ENCODE results near the gene CYP4F3.
A peak's percentile ranks its signal among the peaks of the same experiment; 100 is the strongest.
"Not testable (repeated sequence)": the region's sequence is repeated elsewhere in the genome, so short reads cannot be mapped to it uniquely, and the experiment has no call there.

The CYP4F3 gene

DNA sequence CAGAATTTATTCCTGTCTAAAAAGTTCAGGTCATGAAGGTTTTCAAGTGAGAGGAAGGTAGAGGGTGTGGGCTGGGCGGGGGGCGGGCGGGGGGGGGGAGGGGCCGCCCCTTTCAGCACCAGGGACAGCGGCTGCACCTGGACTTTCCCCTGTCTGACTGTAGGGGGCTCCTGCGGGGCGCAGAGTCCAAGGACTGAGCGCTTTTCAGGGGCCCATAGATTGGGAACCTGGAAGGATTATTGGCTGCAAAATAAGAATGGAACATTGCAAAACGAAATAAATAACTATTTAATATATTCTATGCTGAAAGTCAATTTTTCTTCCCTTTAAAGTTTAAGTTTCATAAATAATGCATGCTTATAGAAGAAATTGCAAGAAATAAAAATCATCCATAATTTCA is 8.9 kb upstream of the CYP4F3 start:
- peak; percentile 54 for DNase-seq (ENCODE audit: low spot score)

DNA sequence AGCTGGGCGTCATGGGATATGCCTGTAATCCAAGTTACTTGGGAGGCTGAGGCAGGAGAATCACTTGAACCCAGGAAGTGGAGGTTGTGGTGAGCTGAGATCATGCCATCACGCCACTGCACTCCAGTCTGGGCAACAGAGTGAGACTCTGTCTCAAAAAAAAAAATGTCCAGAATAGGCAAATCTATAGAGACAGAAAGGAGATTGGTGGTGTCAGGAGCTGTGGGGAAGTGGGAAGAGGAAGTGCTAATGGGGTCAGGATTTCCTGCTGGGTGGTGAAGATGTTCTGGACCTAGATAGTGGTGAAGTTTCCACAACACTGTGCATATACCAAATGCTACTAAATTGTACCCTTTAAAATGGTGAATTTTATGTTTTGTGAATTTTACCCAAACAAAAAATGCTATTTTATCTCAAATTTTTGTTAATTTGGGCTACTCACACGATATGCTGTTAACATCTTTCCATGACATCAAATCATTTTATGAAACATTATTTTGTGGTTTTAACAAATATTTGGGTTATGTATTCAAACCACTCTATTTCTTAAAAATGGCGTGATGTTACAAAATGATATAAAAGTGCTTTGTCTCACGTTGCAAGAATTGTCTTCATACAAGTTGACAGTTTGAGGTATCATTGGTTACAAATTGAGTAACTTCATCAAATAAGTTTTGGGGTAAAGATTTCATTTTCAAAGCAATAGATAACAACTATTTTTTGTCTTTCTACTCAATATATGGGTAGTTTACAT is 7.4 kb upstream of the CYP4F3 start:
- no peak for DNase-seq (ENCODE audit: low spot score)

DNA sequence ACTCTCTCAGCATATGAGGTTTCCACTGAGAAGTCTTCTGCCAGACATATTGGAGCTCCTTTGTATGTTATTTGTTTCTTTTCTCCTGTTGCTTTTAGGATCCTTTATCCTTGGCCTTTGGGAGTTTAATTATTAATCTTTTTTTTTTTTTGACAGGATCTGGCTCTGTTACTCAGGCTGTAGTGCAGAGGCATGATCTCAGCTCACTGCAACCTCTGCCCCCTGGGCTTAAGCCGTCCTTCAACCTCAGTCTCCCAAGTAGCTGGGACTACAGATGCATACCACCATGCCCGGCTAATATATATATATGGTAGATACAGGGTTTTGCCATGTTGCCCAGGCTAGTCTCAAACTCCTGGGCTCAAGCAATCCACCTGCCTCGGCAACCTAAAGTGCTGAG is 6.6 kb upstream of the CYP4F3 start:
- no peak for DNase-seq (ENCODE audit: low spot score)

DNA sequence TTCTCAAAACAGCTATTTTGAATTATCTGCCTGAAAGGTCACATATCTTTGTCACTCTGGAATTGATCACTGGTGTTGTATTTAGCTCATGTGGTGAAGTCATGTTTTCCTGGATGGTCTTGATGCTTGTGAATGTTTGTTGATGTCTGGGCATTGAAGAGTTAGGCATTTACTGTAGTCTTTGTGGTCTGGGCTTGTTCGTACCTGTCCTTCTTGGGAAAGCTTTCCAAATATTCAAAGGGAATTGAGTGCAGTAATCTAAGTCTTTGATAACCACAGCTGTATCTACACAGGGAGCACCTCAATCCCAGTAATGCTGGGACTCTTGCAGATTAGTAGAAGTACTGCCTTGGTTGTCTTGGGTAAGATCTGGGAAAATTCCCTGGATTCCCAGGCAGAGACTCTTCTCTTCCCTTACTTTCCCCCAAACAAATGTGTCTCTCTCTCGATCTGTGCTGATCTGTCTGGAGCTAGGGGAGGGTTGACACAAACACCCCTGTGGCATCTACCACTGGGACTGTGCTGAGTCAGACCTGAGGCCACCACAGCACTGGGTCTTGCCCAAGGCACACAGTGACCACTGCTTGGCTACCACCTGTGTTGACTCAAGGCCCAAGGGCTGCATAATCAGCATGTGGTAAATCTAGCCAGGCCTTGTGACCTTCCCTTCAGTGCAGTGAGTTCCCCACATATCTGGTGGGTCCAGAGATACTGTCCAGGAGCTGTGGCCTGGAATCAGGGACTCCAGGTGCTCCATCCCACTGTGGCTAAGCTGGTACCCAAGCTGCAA is 5.5 kb upstream of the CYP4F3 start:
- no peak for DNase-seq (ENCODE audit: low spot score)

DNA sequence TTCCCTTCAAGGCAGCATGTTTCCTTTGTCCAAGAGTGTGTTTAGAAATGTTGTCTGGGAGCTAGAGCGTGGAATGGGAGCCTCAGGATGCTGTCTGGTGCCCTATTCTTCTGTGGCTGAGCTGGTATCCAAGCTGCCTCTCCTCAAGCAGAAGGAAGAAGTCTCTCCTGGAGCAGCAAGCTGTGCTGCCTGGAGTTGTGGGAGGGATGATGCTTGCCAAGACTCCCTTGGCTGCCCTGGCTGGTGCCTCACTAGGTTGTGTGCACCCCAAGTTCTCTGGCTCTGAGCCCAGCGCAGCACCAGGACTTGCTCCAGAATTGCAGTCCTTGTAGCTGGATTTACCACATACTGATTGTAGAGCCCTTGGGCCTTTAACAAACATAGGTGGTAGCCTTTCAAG is 4.7 kb upstream of the CYP4F3 start:
- DNase-seq (ENCODE audit: low spot score) = no peak

DNA sequence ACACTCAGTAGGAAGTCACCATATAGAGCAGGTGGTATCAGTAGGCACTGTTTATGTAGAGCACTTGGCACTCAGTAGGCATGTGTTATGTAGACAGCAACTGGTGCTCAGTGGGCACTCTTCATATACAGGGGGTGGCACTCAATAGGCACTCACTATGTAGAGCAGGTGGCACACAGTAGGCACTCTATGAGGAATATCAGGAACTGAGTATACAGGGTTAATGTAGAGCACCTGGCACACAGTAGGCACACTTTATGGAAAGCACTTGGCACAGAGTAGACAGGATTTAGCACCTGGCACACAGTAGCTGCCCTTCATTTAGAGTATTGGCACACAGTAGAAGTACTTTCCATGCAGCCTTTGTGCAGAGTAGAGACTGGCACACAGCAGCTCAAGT is 1.1 kb upstream of the CYP4F3 start:
- no peak for DNase-seq (ENCODE audit: low spot score)

DNA sequence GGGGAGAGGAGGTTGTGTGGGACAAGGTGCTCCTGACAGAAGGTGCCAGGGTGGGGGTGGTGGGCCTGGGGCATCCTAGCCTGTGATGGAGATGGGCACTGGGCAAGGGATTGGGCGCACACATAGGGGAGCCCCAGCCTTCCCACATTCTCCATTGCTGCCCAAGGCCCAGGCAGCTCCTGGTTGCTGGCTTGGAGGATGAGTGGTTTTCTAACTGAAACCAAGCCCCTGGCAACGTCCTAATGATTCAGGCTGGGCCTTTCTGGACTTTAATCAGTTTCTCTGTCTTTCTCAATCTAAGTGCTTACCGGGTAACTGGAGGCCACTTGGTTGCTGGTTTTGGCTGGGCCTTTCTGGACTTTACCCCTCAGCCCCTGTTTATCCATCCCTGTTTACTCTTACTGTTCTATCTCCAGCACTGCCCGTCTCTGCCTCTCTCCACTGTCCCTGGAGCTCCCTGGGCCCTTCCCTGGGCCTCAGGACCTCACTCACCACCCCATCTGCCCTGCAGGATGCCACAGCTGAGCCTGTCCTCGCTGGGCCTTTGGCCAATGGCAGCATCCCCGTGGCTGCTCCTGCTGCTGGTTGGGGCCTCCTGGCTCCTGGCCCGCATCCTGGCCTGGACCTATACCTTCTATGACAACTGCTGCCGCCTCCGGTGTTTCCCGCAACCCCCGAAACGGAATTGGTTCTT is 354 bp downstream of the CYP4F3 start:
- no peak for DNase-seq (ENCODE audit: low spot score)

DNA sequence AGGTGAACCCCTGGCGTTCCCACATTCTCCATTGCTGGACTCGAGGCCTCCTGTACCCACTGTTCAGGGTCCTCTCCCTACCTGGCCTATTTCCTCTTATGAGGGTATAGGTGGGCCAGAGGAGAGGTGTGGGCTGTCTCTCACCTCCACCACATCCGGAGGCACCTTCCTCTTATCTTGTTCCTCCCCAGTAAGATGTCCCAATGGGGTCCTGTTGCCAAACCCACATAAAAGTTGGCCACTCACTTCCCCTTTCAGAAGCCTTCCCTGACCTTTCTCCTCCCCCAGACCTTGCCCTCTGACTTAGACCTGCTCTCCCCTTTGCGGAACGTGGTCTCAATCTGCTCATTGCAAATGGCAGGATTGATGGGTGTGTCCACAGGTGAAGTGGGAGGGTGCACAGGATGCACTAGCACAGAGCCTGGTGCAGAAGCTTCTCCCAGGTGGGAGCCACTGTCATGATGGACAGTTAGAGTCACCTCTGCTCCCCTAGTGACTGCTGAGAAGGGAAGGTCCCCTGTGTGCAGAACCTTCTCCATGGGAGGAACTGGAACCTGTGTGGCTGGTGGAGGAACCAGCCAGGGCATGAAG is 1.3 kb downstream of the CYP4F3 start:
- no peak for DNase-seq (ENCODE audit: low spot score)

DNA sequence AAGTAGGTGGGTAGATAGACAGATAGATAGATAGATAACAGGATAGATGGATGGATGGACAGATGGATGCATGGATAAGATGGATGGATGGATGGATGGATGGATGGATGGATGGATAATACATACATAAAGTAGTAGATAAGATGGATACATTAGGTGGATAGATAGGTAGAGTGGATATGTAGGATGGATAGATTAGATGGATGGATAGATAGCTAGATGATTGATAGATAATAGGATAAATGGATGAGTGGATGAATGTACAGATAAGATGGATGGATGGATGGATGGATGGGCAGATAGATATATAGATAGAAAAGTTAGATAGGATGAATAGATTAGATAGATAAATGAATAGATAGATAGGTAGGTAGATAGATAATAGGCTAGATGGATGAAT is 2.1 kb downstream of the CYP4F3 start:
- DNase-seq (ENCODE audit: low spot score) = no peak

DNA sequence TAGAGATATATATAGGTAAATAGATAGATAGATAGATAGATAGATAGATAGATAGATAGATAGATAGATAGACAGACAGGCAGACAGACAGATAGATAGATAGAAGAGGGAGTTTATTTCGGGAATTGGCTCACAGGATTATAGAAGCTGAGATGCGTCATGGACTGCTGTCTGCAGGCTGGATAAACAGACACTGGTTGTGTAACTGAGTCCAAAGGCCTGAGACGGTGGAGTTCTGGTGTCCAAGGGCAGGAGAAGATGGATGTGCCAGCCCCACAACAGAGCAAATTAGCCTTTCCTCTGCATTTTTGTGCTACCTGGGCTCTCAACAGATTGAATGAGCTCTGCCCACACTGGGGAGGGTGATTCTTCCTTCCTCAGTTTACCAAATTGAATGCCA is 2.7 kb downstream of the CYP4F3 start:
- no peak for DNase-seq (ENCODE audit: low spot score)

DNA sequence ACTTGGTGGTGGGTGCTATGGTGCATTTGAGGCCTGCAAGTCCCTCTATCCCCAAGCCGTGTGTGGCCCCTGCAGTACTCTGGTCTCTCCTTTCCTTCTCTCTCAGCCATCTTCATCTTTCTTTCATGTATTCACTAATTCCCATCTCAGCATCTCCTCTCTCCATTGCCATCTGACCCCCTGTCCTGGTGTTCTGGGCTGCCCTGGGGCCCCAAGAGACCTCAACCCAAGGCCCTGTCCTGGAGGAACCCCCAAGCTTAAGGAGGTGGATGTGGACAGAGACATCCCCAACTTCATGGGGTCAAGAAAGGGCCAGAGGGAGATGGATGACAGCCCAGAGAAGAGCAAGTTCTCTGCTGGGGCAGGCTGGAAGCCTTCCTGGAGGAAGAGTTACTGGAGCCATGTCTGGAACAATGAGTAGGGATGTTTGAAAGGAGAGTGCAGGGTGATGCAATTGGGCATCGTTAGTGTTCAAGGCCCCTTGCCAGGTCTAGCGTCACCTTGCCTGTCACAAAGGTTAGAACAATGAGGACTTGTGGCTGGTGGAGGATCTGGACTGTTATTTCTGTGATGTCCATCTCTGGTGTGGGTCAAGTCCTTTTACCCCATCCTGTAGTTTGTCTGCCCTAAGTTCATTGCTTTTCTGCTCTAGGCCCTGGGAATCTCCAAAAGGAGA is 3.5 kb downstream of the CYP4F3 start:
- DNase-seq (ENCODE audit: low spot score) = no peak

DNA sequence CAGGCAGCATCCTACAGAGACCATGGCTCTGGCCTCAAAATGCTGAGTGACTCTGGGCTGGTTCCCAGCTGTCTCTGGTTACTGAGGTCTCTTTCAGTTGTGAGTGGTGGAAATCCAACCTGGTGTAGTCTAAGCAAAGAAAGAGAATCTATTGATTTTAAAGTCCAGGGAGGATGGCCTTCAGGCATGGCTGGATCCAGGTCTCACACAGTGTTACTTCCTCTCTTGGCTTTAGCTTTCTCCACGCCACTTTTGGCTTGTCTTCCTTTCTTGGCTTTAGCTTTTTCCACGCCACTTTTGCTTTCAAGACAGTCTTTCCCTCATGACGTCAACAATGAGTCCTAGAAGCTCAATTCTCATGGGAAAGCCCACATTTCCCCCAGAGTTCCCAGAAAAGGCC is 4.1 kb downstream of the CYP4F3 start:
- no peak for DNase-seq (ENCODE audit: low spot score)

DNA sequence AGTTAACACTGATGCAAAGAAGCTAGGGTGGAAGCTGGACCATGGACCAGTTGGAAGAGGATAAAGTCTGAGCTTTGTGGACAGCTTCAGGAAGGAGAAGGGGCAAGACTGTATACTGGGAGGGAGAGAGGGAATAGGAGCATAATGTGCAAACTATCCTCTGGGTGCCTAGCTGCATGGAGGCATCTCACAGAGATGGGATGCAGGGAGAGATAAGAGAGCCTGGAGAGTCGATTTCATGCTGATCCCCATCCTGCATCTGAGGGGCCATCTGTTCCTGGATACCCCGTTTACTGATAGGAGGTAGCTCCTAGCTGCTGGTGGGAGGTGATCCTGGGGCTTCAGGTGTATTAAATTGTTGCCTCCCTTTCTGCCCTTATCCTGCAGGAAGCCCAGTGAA is 8.8 kb downstream of the CYP4F3 start:
- no peak for DNase-seq (ENCODE audit: low spot score)

DNA sequence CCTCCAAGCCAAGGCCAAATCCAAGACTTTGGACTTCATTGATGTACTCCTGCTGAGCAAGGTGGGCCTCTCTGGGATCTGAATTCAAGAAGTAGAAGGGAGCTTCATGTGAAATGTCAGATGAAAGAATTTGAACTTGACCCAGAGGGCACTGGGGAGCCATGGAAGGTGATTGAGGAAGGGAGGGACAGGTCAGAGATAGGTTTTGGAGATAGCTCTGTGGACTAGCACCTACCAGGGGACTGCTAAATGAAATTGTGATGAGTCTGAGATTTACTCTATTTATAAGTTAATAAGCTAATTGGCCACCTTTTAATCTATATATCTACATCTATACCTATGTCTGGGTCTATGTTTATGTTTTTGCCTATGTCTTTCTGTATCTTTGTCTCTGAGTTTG is 9.4 kb downstream of the CYP4F3 start:
- DNase-seq (ENCODE audit: low spot score) = not testable (repeated sequence)

DNA sequence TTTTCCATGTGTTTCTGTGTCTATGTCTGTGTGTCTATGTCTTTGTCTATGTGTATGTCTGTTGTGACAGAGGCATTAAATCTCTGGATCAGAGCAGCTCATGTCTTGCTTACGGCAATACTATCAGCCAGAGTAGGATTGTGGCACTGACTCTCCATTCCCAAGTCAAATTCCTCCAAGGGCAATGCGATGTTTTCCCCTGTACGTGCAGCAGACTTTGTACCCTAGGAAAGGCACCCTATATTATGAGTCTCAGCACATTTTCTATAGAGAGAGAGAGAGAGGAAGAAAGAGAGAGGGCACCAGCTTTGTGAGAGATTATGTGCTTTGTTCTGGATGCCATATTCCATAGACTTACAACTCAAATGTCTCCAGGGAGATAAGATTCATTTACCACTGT is 11.1 kb downstream of the CYP4F3 start:
- no peak for DNase-seq (ENCODE audit: low spot score)

DNA sequence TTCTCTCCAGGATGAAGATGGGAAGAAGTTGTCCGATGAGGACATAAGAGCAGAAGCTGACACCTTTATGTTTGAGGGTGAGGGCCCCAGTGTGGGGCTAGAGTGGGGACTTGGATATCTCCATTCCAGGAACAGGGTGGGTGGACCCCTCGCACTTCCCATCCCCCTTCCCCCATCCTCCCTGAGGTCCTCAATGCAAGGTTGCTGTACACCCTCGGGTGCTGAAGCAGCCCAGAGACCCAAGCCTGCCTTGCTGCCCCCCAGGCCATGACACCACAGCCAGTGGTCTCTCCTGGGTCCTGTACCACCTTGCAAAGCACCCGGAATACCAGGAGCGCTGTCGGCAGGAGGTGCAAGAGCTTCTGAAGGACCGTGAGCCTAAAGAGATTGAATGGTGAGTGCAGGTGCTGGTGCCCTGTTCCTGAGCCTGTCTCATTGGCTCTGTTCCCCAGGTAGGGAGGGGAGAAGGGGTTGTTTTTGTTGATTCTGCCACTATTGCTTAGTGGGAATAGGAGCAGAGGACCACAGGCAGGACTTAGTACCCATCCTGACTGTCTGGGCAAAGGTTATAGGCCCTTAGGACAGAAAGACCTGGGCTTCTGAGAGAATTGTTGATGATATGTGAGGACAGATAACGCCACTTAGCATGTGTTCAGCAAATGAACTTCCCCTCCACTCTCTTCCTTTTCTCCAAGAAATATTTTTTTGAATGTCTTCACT is 12.0 kb downstream of the CYP4F3 start:
- no peak for DNase-seq (ENCODE audit: low spot score)

DNA sequence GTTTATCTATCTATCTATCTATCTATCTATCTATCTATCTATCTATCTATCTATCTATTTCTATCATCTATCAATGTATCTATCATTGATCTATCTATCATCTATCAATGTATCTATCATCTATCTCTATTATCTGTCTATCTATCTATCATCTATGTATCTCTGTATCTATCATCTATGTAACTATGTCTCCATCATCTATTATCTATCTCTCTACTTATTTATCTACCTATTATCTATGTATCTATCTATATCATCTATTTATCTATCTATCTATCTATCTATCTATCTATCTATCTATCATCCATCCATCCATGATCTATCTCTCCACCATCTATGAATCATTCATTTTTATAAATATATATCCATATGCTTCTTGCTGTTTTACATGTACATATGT is 15.8 kb downstream of the CYP4F3 start:
- no peak for DNase-seq (ENCODE audit: low spot score)

DNA sequence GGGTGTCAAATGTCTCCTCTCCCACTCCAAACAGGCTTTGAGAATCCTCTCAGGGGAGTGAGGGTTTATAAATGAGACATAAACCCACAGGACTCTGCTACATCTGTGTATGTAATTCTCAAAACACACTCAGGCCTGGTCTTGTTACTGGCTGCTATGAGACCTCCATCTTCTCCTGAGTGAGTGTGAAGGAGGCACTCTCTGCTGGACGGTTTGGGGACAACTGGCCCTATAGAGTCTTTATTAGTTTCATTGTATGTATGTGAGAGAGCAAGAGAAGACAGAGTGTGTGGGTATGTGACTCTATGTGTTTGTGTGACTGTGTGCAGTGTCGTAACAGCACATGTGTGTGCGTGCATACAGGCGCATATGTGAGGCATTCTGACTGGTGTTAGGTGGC is 22.6 kb downstream of the CYP4F3 start:
- no peak for DNase-seq (ENCODE audit: low spot score)

DNA sequence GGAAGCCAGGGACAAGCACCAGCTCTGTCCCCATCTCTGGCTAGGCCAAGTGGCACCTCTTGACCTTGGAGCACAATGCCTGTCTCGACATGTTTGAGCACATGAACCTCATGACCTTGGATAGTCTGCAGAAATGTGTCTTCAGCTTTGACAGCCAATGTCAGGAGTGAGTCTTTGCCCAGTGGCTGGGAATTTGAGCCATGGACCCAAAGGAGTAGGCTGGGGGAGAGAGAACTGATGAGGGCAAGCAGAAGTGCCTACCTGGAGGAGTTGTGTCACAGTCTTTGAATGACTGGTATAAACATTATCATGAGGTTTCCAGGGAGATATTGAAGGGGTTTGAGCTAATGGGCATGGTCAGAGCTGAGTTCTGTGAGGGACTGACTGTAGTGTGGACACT is 25.5 kb downstream of the CYP4F3 start:
- no peak for DNase-seq (ENCODE audit: low spot score)

DNA sequence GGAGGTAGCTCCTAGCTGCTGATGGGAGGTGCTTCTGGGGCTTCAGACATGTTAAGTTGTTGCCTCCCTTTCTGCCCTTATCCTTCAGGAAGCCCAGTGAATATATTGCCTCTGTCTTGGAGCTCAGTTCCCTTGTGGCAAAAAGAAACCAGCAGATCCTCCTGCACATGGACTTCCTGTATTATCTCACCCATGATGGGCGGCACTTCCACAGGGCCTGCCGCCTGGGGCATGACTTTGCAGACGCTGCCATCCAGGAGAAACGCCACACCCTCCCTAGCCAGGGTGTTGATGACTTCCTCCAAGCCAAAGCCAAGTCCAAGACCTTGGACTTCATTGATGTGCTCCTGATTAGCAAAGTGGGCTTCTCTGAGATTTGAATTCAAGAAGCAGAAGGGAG is 26.2 kb downstream of the CYP4F3 start:
- DNase-seq (ENCODE audit: low spot score) = no peak

DNA sequence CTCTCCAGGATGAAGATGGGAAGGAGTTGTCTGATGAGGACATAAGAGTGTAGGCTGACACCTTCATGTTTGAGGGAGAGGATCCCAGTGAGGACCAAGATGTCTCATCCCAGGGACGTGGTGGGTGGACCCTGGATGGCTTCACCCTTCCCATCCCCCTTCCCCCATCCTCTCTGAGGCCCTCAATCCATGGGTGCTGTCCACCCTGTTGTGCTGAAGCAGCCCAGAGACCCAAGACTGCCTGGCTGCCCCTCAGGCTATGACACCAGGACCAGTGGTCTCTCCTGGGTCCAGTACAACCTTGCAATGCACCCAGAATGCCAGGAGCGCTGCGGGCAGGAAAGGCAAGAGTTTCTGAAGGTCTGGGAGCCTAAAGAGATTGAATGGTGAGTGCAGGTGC is 28.7 kb downstream of the CYP4F3 start:
- DNase-seq (ENCODE audit: low spot score) = no peak

DNA sequence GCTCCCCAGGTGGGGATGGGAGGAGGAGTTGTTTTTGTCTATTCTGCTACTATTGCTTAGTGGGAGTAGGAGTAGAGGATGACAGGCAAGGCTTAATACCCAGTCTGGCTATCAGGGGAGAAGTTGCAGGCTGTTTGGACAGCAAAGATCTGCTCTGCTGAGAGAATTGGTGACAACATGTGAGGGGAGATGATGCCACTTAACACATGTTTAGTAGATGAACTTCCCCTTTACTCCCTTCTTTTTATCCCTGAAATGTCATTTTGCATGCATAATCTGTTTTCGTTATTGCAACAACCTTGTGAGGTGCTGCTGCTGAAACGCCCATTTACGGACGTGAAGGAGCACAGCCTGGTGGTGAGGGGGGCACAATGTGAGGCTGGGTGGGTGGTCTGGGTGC is 29.2 kb downstream of the CYP4F3 start:
- no peak for DNase-seq (ENCODE audit: low spot score)

Data from GM03348 (cell line).